Measurements from ENCODE around the gene YIPF4.
"Not testable (repeated sequence)": the region's sequence is repeated elsewhere in the genome, so short reads cannot be mapped to it uniquely, and the experiment has no call there.

YIPF4 gene

GRCh38 chr2:32290000-32290339 lies 12.3 kb downstream of the YIPF4 start:
- DNase-seq: no peak

DNA sequence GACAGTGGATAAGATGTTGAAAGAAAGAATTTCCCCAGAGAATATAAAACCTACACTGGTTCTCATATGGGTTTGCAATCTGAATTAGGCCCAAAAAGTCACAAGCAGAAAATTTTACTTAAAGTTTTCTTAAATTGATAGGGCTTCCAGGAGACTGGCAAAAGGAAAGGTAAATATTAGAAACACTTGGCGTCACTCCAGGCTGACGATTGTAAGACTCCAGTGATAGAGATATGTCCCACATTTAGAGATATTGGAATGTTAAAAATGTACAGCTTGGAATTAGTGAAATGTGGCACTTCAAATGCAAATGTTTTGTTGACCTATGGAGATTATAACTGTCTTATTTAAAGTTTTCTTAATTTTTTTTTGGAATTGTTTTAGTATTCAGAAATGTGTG lies 14.0 kb downstream of the YIPF4 start:
- DNase-seq: no peak

- DNase-seq: not testable (repeated sequence)
These were observed 15.8 kb downstream of the YIPF4 start for GRCh38 chr2:32293493-32293892.

- not testable (repeated sequence) for DNase-seq
These were observed 16.4 kb downstream of the YIPF4 start for GRCh38 chr2:32293966-32294562.

DNA sequence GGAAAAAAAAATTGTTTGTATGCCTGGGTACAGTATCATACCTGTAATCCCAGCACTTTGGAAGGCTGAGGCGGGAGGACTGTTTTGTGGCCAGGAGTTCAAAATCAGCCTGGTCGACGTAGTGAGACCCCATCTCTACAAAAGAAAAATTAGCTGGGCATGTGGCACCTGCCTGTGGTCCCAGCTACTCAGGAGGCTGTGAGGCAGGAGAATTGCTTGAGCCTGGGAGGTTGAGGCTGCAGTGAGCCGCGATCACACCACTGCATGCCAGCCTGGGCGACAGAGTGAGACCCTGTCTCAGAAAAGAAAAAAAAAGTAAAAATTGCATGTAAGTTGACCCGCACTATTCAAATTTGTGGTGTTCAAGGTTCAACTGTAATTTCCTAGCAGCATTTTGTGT lies 32.9 kb downstream of the YIPF4 start:
- DNase-seq: no peak

GRCh38 chr2:32314886-32315285 lies 37.2 kb downstream of the YIPF4 start:
- DNase-seq: no peak

DNA sequence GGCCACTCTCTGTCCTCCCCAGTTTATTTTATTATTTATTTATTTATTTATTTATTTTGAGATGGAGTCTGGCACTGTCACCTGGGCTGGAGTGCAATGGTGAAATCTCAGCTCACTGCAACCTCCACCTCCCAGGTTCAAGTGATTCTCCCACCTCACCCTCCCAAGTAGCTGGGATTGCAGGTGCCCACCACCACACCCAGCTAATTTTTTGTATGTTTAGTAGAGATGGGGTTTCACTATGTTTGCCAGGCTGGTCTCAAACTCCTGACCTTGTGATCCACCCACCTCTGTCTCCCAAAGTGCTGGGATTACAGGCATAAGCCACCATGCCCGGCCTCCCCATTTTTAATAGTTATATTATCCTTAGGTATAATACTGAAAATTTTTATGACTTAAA lies 51.0 kb downstream of the YIPF4 start:
- not testable (repeated sequence) for DNase-seq

- not testable (repeated sequence) for DNase-seq
These were observed 51.7 kb downstream of the YIPF4 start for GRCh38 chr2:32329180-32329980.

GRCh38 chr2:32330136-32330535 lies 52.4 kb downstream of the YIPF4 start:
- no peak for DNase-seq

DNA sequence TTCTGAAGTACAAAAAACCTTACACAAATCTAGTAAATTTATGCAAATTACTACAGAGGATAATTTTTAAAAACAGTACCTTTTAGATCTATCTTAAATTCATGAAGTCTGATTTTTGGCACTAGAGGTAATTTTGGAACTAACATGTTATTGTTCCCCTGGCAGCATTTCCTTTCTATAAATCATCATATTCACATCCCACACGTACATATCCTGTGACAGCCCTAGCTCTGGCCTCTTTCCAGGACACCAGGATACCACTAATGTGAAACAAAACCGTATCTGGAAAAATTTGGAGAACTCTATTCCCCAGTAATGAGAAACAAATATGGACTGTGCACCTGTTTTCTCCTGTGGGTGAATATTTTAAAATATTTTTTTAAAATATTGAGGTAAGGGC lies 65.1 kb downstream of the YIPF4 start:
- DNase-seq: no peak

GRCh38 chr2:32350797-32351196 lies 73.1 kb downstream of the YIPF4 start:
- DNase-seq: not testable (repeated sequence)

DNA sequence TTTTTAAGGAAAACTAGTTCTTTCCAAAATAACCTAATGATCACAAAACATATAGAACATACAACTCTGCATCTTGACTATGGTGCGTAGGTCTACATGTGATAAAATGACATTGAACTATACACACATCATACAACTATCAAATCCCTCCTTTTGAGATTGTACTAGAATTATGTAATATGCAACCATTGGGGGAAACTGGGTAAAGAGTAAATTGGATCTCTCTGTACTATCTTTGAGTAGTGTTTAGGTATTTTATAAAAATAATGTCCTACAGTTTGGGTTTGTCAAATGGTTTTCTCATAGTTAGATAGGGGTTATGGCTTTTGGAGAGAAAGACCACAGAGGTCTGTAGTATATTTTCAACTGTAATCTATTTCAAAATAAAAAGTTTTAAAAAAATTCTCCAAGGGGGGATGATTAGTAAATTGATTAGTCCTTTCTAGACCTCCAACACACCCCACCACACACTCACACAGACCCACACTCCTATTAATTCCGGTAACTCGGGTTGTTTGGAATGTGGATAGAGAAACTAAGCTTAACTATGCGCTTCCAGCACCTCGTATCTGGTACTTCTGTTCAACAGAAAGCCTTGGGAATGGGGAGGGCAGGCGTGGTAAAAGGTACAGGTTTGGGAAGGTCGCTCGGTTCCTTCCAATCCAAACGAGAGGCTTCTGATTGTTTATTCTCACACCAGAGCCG lies 78.4 kb downstream of the YIPF4 start:
- DNase-seq: no peak

DNA sequence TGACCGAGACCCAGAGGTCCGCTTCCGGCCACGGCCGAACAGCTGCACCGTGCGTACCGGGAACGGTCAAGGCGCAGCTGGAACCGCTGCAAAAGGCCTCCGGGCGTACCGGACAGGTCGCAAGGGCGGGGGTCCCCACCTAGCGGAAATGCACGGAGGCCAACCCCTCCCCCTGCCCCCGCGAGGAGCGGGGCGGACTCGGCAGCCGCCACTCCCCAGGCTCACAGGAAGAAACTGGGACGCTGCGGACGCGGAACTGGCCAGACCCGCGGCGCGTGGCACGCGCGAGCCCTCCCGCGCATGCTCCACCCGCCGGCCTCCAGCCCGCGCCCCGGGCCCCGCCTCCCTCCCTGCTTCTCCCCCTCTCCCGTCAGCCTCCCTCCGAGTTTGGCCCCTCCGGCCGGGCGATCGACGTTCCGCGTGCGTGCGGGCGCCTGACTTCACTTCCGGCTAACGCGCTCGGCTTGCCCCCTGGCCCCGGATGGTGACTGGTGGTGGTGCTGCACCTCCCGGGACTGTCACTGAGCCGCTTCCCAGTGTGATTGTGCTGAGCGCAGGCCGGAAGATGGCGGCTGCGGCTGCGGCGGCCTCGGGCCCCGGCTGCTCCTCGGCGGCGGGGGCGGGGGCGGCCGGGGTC lies 79.1 kb downstream of the YIPF4 start, which contains the start of gene BIRC6:
Gene BIRC6 (plus strand): TSS at position 343 of the 637 bp plus-strand sequence. CDS start 139 bp downstream, at position 482.
- DNase-seq: peak; percentile 86

DNA sequence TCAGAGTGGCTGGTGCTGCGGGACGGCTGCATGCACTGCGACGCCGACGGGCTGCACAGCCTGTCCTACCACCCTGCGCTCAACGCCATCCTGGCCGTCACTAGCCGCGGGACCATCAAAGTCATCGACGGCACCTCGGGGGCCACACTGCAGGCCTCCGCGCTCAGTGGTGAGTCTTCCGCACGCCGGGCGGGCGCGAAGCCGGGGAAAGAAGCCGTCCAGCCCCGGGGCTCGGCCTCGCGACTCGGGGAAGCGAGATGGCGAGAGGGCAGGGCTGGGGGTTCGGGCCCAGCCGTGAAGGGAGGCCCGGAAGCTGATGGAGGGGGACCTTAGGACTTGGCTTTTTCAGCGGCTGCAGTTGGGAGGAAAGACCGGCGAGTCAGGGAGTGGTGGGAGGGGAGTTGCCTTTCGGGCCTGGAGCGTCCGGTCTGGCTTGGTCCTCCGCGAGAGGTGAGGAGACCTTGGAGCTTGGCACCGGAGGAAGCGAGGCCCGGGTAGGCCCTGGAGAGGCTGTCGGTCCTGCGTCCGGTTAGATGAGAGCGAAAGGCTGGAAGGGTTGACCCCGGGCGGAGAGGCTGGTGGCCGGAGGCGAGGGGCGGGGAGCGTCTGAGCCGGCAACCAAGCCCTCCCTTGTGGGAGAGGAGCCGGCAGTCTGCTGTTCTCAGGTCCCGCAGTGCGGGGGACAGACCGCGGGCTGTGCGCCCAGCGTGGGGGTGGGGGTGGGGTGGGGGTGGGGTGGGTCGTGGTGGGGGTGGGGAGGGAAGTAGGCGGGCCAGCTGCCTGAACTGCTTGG lies 79.8 kb downstream of the YIPF4 start:
- DNase-seq: no peak

- DNase-seq: no peak
These were observed 80.4 kb downstream of the YIPF4 start for GRCh38 chr2:32358111-32358482.

DNA sequence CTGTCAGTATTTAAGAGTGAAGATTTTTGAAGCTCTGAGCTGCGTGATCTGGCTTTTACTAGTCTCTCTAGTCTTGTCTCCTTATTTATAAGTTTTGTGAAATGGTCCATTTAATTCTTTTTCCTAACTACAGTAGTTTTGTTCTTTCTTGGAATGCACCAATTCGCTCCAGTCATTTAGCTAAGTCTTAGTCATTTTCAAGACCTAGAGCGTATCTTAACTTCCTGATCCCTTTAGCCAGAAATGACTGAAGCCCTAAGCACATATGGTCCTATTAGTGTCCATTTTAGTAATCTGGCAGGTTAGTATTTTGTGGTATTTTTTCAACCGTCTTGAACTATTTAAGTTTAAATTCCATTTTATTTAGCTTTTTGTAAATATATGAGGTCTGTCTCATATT lies 82.7 kb downstream of the YIPF4 start:
- DNase-seq: no peak

GRCh38 chr2:32362997-32363396 lies 85.3 kb downstream of the YIPF4 start:
- not testable (repeated sequence) for DNase-seq

DNA sequence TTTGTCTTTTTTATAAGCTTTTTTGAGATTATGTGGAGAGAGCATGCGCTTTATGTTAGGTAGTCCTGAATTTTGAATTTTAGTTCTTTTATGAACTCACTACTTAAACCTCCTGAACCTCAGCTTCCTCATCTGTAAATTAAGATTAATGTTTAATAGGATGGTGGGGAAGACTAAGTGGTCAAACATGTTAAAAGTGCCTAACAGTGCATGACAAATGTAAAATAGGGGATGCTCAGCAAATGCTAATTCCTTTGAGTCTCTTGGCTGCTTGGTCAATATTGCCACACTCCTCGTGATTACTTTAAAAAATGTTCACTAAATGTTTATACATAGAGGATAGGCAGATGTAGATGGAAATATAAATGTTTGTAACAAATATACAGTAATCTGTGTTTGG lies 85.9 kb downstream of the YIPF4 start:
- no peak for DNase-seq

DNA sequence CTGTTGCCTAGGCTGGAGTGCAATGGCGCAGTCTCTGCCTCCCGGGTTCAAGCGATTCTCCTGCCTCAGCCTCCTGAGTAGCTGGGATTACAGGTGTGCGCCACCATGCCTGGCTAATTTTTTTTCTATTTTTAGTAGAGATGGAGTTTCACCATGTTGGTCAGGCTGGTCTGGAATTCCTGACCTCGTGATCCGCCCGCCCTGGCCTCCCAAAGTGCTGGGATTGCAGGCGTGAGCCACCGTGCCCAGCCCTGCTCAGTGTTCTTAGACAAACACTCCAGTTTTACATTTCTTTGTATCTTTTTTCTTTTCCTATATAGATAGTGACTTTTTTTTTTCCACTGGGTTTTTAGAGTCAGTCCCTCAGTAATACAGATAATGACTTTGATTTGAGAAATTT lies 86.6 kb downstream of the YIPF4 start:
- DNase-seq: not testable (repeated sequence)

DNA sequence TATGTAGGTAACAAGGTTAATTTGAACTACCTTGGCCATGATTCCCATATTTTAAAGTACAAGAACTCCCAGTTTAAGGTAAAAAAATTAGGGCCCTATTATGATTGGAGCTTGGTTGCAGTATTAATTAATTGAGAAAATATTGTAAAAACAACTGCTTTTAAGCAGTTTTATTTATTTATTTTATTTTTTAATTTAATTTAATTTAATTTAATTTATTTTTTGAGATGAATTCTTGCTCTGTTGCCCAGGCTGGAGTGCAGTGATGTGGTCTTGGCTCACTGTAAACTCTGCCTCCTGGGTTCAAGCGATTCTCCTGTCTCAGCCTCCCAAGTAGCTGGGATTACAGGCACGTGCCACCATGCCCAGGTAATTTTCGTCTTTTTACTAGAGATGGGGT lies 88.0 kb downstream of the YIPF4 start:
- DNase-seq: not testable (repeated sequence)

Measured in cortex of kidney (tissue), 1 donor.